Fibroblast of lung (primary cell): ENCODE results near the gene GPR3. TPM values are rescaled to one million over a fixed set of nuclear protein-coding genes. Genes with fewer than 3 reads are reported as not detected.

Experiments used
- DNase-seq, 2 donors: peaks; one replicate each; pipeline versions ENCODE4 v3.0.0 to v3.0.0-alpha.2; 2010; ENCODE audit warnings: low read depth in 2 of 2
- H2AFZ ChIP-seq: 2 replicates; pipeline ENCODE4 v1.5.1; 2012; ENCODE audit warnings: low read length, control low read depth, inconsistent platforms
- H3K27ac ChIP-seq: 2 replicates; pipeline ENCODE4 v1.5.1; 2011; ENCODE audit warnings: low read length, control low read depth; ENCODE audit not compliant: insufficient read depth
- H3K27me3 ChIP-seq: 2 replicates; pipeline ENCODE4 v1.5.1; 2011; ENCODE audit warnings: mild to moderate bottlenecking, low read length; ENCODE audit not compliant: control insufficient read depth, insufficient read depth
- H3K36me3 ChIP-seq: 2 replicates; pipeline ENCODE4 v1.5.1; 2011; ENCODE audit warnings: low read length; ENCODE audit not compliant: control insufficient read depth, insufficient read depth
- H3K4me1 ChIP-seq: 2 replicates; pipeline ENCODE4 v1.5.1; 2011; ENCODE audit warnings: low read length; ENCODE audit not compliant: control insufficient read depth, insufficient read depth; ENCODE audit errors: extremely low read depth
- H3K4me2 ChIP-seq: 2 replicates; pipeline ENCODE4 v1.5.1; 2011; ENCODE audit warnings: low read length, control low read depth; ENCODE audit not compliant: insufficient read depth; ENCODE audit errors: extremely low read depth
- H3K4me3 ChIP-seq, 4 experiments: fragments of 200-600 bp in 1 of 4; sonication (generic) in 1 of 4; replicated peaks in 1 of 4; 2 replicates each; pipeline ENCODE4 v1.5.1; 2011 to 2016; ENCODE audit warnings: low read length in 4 of 4, low read depth in 3 of 4, mild to moderate bottlenecking in 3 of 4, control low read depth in 2 of 4, inconsistent platforms in 1 of 4, mixed read lengths in 1 of 4; ENCODE audit not compliant: insufficient read depth in 1 of 4; ENCODE audit errors: control extremely low read depth in 1 of 4
- H3K79me2 ChIP-seq: 2 replicates; pipeline ENCODE4 v1.5.1; 2012; ENCODE audit warnings: mild to moderate bottlenecking, low read length, inconsistent platforms; ENCODE audit not compliant: control insufficient read depth, insufficient read depth
- H3K9ac ChIP-seq: 2 replicates; pipeline ENCODE4 v1.5.1; 2011; ENCODE audit warnings: mild to moderate bottlenecking, low read length, control low read depth; ENCODE audit not compliant: insufficient read depth
- H3K9me3 ChIP-seq: 2 replicates; pipeline ENCODE4 v1.5.1; 2012; ENCODE audit warnings: low read depth, low read length; ENCODE audit not compliant: control insufficient read depth, insufficient read depth
- H4K20me1 ChIP-seq: 2 replicates; pipeline ENCODE4 v1.5.1; 2011; ENCODE audit warnings: low read length; ENCODE audit not compliant: control insufficient read depth, insufficient read depth; ENCODE audit errors: extremely low read depth
- EZH2 ChIP-seq: IDR thresholded peaks from 2 replicates; pipeline ENCODE4 v1.5.1; 2012; ENCODE audit warnings: low read length, control low read depth, mild to moderate bottlenecking; ENCODE audit errors: missing control alignments
- polyA plus RNA-seq, 2 donors: library from polyadenylated mRNA; depleted of rRNA in 1 of 2; stranded (reverse) in 1 of 2; unstranded in 1 of 2; fragments of >200 nt; gene quantifications; 2 replicates each; pipeline ENCODE4 v1.2.1, GENCODE V29; 2011 to 2012; ENCODE audit warnings: missing spikeins in 1 of 2
- total RNA-seq: library from RNA; depleted of rRNA; stranded (reverse); fragments of >200 nt; gene quantifications from 2 replicates; pipeline ENCODE4 v1.2.1, GENCODE V29; 2014
- TF ChIP-seq, protein P1 (sequence below), 2 donors: IDR thresholded peaks in 1 of 2; conservative IDR thresholded peaks in 1 of 2; 1 replicate in 1 of 2; 2 replicates in 1 of 2; pipeline ENCODE4 v1.5.1; 2011 to 2012; ENCODE audit warnings: low read length in 2 of 2, control low read depth in 1 of 2, inconsistent platforms in 1 of 2, low read depth in 1 of 2, mild to moderate bottlenecking in 1 of 2

GPR3 gene
- total and polyA plus RNA-seq, 2 donors (not counting 1 experiment from before 2014, with no cell fraction given): 0.17 to 0.82 TPM

DNA sequence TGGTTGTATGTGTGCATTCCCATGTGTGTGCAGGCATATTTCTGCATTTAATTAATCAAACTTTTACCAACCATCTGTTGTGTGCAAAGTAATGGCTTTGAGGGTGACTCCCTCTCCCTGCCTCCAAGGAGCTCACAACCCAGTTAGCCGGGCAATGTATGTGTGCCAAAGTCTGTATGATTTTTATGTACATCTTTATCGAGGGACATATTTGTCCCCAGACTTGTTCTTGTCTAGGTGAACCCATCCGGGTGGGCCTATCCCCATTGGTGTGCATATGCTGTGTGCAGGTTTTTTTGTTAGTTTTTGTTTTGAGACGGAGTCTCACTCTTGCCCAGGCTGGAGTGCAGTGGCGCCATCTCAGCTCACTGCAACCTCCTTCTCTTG is 48.8 kb upstream of the GPR3 start:
- Histone ChIP-seq H3K4me2 (no peak overlapping the region), H4K20me1 (no peaks in the 10 kb centered on the region), H3K9me3 (no peaks in the 10 kb centered on the region), H3K27ac (no peak overlapping the region), H3K36me3 (no peaks in the 10 kb centered on the region), H3K4me1 (peaks cover 8% of the 10 kb centered on the region), H2AFZ (no peak overlapping the region), H3K79me2 (no peaks in the 10 kb centered on the region), H3K27me3 (no peaks in the 10 kb centered on the region), H3K9ac (no peak overlapping the region), H3K4me3 (no peak overlapping the region)
- TF ChIP-seq EZH2: no peak
- TF ChIP-seq, protein P1, sequence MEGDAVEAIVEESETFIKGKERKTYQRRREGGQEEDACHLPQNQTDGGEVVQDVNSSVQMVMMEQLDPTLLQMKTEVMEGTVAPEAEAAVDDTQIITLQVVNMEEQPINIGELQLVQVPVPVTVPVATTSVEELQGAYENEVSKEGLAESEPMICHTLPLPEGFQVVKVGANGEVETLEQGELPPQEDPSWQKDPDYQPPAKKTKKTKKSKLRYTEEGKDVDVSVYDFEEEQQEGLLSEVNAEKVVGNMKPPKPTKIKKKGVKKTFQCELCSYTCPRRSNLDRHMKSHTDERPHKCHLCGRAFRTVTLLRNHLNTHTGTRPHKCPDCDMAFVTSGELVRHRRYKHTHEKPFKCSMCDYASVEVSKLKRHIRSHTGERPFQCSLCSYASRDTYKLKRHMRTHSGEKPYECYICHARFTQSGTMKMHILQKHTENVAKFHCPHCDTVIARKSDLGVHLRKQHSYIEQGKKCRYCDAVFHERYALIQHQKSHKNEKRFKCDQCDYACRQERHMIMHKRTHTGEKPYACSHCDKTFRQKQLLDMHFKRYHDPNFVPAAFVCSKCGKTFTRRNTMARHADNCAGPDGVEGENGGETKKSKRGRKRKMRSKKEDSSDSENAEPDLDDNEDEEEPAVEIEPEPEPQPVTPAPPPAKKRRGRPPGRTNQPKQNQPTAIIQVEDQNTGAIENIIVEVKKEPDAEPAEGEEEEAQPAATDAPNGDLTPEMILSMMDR (conservative IDR thresholded peaks at IDR 0.05 in 1 of 2, IDR thresholded peaks at IDR 0.05 in 1 of 2; ENCODE audit: low read depth in 1 of 2, low read length in 2 of 2): no peak
- DNase-seq: no peak

DNA sequence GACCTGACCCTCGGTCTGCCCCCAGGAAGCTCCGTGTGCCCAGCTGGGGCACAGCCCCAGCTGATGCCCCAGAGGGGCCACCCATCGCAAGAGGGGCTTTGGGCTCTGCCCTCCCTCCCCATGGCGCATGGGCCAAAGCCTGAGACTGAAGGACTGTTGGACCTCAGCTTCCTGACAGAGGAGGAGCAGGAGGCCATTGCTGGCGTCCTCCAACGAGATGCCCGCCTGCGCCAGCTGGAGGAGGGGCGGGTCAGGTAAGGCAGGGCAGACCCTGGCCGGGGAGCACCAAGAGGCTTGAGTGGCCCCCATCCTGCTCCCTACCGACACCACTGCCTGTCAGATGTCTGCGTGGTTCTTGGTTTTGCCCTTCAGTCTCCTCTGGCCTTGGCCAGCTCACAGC is 47.1 kb upstream of the GPR3 start:
- Histone ChIP-seq H2AFZ (no peak overlapping the region), H3K27ac (no peak overlapping the region), H4K20me1 (no peaks in the 10 kb centered on the region), H3K27me3 (no peaks in the 10 kb centered on the region), H3K9me3 (no peaks in the 10 kb centered on the region), H3K4me1 (peaks cover 8% of the 10 kb centered on the region), H3K4me3 (no peak overlapping the region), H3K36me3 (no peaks in the 10 kb centered on the region), H3K79me2 (no peaks in the 10 kb centered on the region), H3K4me2 (no peak overlapping the region), H3K9ac (no peak overlapping the region)
- no peak for TF ChIP-seq EZH2
- TF ChIP-seq, protein P1 (conservative IDR thresholded peaks at IDR 0.05 in 1 of 2, IDR thresholded peaks at IDR 0.05 in 1 of 2; ENCODE audit: low read depth in 1 of 2, low read length in 2 of 2): no peak
- no peak for DNase-seq

DNA sequence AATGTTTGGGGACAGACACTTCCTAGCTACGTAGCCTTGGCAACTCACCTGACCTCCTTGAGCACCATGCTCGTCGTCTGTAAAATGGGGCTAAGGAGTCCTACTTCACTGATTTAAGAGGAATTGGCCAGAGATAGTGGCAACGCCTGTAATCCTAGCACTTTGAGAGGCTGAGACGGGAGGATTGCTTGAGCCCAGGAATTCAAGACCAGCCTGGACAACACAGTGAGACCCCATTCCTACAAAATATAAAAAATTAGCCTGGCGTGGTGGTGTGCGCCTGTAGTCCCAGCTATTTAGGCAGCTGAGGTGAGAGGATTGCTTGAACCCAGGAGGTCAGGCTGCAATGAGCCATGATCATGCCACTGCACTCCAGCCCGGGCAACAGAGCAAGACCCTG is 46.1 kb upstream of the GPR3 start:
- no peaks in the 10 kb centered on the region for H4K20me1 ChIP-seq
- H3K4me2 ChIP-seq: no peak overlapping the region
- no peaks in the 10 kb centered on the region for H3K36me3 ChIP-seq
- no peak for TF ChIP-seq EZH2
- TF ChIP-seq, protein P1 (conservative IDR thresholded peaks at IDR 0.05 in 1 of 2, IDR thresholded peaks at IDR 0.05 in 1 of 2; ENCODE audit: low read depth in 1 of 2, low read length in 2 of 2): no peak
- no peaks in the 10 kb centered on the region for H3K9me3 ChIP-seq
- H3K4me3 ChIP-seq: no peak overlapping the region
- no peaks in the 10 kb centered on the region for H3K79me2 ChIP-seq
- H3K27me3 ChIP-seq: no peaks in the 10 kb centered on the region
- no peak overlapping the region for H3K9ac ChIP-seq
- no peak overlapping the region for H2AFZ ChIP-seq
- no peak for DNase-seq
- no peak overlapping the region for H3K27ac ChIP-seq
- peaks cover 4% of the 10 kb centered on the region for H3K4me1 ChIP-seq
